GM19463 (cell line): ENCODE data around the gene TSPAN33.

ENCODE experiments used
- ATAC-seq: cut with Tn5 transposase; IDR thresholded peaks from one replicate; pipeline ENCODE4 v1.9.1; 2021; ENCODE audit warnings: mild to moderate bottlenecking, moderate library complexity; ENCODE audit not compliant: unreplicated experiment

Gene TSPAN33

DNA sequence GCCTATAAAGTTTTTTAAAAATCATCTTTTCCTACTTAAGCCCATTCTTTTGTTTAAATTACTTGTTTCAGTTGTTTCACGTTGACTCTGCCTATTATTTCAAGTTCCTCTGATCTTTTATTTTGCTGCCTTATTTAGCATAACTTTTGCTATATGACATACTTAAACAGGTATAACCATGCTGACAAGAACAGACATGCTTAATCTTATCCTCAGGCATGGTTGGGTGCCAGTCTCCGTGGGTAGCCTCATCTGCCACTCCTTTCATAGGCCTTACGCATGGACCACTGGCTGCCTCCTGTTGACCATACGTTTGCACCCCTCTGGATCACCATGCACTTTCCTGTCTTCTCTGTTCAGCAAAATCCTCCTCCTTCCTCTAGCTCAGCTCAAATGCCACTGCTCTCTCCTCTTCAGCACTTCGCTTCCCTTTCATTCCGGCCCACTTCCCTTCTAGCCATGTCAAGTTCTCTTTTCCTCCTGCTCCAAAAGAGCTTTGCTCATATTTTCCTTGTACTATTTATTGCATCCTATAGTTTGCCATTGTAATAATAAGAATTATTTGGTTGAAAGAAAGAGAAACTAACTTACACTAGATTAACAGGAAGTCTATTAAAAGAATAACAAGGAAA lies 10.0 kb upstream of the TSPAN33 start:
- ATAC-seq, result no peak

- ATAC-seq, result no peak
Observed at GRCh38 chr7:129136887-129137642, 7.4 kb upstream of the TSPAN33 start.

- no peak for ATAC-seq
Observed at GRCh38 chr7:129143724-129144094, 798 bp upstream of the TSPAN33 start.

DNA sequence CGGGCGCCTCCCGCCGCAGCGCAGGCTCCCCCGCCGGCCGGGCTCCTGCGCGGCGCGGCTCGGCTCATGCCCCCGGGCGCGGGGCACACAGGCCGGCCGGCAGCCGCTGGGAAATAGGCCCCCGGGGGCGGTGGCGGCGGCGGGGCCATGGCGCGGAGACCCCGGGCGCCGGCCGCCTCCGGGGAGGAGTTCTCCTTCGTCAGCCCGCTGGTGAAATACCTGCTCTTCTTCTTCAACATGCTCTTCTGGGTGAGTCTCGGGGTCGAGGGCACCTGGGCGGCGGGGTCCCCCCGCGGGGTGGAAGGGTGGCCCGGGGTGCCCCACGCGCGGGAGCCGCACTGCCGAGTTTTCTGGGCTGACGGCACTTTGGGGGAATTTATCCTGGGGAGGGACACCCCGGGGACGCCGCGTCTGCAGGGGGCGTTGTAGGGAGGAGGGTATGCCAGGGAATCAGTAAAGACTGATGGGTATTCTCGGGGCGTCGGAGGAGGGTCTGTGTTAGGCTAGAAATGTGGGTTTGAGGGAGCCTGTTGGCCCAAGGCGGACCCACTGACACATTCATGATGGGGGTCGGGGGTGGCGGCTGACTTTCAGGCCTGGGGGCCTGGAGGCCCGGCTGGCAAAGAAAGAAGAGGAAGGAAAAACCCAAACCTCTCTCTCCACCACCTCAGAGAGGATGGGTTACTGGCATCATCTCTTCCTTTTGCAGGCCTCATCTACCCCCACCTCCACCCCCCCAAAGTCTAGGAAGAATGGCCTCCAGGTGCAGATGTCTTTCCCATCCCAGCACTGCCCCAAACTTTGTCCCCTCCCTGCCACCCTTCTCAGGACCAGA lies 544 bp downstream of the TSPAN33 start:
- ATAC-seq, result peak; percentile 7

GRCh38 chr7:129146237-129146979 lies 1.9 kb downstream of the TSPAN33 start:
- peak; percentile 66 for ATAC-seq

DNA sequence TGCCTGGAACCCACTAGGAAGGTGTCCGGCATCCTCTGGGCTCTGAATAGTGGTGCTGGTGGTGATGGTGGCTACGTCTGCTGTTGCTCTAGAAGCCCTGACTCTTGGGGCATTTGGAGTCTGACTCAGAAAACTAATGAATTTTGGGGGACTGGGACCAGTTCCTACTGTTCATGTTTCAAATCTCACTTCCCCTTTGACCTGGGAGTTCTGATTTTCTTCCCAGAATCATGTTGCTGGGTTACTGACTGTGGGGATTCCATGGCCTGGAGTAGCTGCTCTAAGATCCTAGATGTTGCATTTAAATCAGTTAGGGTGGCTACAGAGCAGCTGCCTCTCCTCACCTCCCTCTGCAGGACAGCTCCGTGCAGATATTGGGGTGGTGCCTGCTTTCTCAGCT lies 3.2 kb downstream of the TSPAN33 start:
- ATAC-seq, result no peak

DNA sequence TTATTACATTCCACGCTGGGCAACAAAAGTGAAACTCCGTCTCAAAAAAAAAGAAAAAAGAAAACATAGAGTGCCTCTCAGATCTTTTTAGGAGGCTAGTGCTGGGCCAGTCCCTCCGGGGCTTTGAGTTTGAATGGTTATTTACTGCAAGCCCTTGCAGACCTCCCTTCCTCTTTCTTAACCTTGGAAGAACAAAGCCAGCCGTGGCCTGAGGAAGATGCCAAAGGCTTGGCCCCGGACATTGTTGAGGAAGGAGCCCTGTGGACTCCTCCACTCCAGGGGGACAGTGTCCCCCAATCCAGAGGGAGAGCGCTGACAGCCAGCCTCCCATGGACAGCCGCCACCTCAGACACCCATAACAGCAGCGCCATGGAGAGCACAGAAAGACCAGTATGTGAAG lies 5.0 kb downstream of the TSPAN33 start:
- ATAC-seq, result no peak

DNA sequence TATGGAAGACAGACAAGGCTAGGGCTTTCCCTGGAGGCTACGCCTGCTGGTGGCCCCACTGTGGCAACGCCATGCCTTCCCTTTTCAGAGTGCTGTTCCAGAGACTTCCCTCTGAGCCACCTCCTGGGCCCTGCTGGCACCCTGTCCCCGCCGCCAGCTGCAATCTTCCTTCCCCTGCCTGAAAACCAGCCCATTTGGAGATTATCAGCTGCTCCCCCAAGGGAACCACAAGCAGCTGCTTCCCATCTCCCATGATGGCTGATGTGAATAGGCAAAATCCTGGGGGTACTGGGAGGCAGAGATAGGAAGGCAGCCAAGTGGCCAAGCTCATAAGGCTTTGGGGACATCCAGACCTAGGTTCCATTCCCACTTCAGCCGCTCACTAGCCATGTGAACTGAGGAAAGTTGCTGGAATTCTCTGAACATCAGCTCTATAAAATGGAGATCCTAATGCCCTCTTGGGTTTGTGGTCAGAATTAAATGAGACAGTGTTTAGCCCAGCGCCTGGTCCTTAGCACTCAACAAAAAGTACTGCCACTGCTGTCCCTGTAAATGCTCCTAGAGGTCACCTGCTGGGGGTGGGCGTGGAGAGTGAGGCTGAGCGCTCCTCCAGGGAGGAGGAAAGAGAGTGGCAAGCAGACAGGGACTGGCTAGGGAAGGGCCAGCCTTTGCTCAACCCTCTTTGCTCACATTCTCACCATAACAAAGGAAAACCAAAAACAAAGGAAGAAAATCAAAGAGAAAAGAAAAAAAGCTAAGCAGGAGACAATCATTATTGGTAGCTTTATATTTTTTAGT lies 5.9 kb downstream of the TSPAN33 start:
- no peak for ATAC-seq

DNA sequence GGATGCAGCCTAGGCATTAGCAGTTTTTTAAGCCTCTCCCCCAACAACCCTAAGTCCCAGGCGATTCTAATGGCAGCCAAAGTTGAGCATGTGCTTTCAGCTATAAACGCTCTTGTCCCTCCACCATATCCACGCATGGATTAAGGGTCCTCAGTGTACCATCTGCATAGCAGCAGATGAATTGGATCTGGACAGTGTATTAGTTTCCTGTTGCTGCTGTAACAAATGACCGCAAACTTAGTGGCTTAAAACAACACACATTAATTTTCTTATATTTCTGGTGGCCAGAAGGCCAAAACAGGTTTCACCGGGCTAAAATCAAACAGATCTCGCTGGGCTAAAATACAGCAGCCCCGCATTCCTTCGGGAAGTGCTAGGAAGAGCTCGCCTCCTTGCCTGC lies 13.1 kb downstream of the TSPAN33 start:
- ATAC-seq, result no peak

- ATAC-seq, result no peak
Observed at GRCh38 chr7:129159539-129159938, 15.0 kb downstream of the TSPAN33 start.

GRCh38 chr7:129160161-129160905 lies 15.8 kb downstream of the TSPAN33 start:
- ATAC-seq, result peak; percentile 45

- no peak for ATAC-seq
Observed at GRCh38 chr7:129161524-129162225, 17.2 kb downstream of the TSPAN33 start.

- no peak for ATAC-seq
Observed at GRCh38 chr7:129162732-129163131, 18.2 kb downstream of the TSPAN33 start.

DNA sequence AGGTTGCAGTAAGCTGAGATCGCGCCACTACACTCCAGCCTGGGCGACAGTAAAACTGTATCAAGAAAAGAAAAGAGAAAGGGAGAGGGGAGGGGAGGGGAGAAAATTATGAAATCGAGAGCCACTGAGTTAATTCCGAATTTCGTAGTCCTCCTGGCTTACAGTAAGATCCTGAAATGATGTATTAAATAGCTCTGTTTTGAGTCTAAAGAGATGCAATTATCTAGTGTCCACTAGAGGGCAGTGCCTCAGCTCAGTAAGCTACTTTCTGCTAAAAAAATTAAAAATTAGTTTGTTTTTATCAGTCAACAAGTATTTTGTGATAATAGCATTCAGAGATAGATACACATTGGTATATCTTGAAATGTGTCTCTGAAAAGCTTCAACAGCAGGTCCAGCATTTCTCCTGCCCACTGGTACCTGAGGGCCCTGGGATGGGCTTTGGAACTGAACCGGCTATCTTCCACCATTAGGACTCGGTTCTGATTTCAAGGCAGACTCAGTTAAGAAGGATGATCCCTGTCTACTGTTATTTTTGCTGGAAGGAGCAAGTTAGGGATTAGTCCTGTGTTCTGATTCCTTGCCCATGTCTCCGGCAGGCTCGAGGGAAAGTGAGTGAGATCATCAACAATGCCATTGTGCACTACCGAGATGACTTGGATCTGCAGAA lies 19.5 kb downstream of the TSPAN33 start:
- no peak for ATAC-seq

- peak; percentile 46 for ATAC-seq
Observed at GRCh38 chr7:129166745-129167144, 22.2 kb downstream of the TSPAN33 start.

- ATAC-seq, result no peak
Observed at GRCh38 chr7:129167817-129168216, 23.3 kb downstream of the TSPAN33 start.

DNA sequence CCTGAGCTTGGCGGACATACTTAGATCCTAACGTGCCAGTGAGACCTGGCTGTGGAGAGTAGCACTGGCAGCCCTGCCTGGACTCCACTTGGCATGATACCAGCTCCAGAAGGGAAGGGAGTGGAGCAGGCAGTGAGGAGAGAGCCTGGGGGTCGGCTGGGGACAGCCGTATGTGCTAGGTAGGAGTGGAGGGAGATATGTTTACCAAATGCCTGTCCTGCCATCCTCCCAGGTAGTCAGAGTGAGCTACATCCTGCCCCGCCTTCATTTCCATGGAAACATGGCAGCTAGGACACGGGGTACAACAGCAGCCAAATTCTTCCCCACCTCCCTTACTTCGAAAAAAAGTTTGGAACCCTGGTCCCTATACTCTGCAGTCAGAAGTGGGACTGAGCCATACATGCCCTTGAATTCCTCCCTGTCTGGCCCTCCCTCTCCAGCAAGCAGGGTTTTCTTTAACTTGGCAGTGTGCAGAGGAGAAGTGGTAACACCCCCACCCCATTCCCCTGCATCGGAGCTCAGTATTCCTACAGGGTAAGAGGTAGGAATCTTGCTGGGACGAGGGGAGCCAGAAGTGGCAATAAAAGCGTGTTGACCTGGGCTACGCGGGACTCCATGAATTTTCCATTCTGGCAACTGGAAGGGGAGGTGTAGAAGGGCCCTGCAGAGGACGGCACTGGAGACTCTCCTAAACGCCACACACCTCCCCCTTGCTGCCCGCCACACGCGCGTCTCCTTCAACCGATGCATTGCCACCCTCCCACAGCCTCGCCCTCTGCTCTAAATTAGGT lies 23.9 kb downstream of the TSPAN33 start:
- no peak for ATAC-seq
